ENCODE results near the gene VAMP8.
"Not testable (repeated sequence)": the region's sequence is repeated elsewhere in the genome, so short reads cannot be mapped to it uniquely, and the experiment has no call there.

Gene VAMP8

GRCh38 chr2:85566265-85566664 is 11.1 kb upstream of the VAMP8 start:
- no peak for DNase-seq
- in situ Hi-C loops (cut with MboI; ENCODE audit: low pct_unique_long_range_greater_than_20kb, low sequenced_read_pairs), result no loop called here

GRCh38 chr2:85575739-85576138 is 1.6 kb upstream of the VAMP8 start:
- in situ Hi-C loops (cut with MboI; ENCODE audit: low pct_unique_long_range_greater_than_20kb, low sequenced_read_pairs), result no loop called here
- no peak for DNase-seq

GRCh38 chr2:85577063-85577385 is 362 bp upstream of the VAMP8 start:
- DNase-seq, result no peak
- in situ Hi-C loops (cut with MboI; ENCODE audit: low pct_unique_long_range_greater_than_20kb, low sequenced_read_pairs), result no loop called here

GRCh38 chr2:85578243-85579180 is 1.1 kb downstream of the VAMP8 start:
- in situ Hi-C loops (cut with MboI; ENCODE audit: low pct_unique_long_range_greater_than_20kb, low sequenced_read_pairs), result no loop called here
- DNase-seq, result peak; percentile 85

- in situ Hi-C loops (cut with MboI; ENCODE audit: low pct_unique_long_range_greater_than_20kb, low sequenced_read_pairs), result no loop called here
- peak; percentile 69 for DNase-seq
These were observed 2.0 kb downstream of the VAMP8 start for GRCh38 chr2:85579266-85579935.

- in situ Hi-C loops (cut with MboI; ENCODE audit: low pct_unique_long_range_greater_than_20kb, low sequenced_read_pairs), result no loop called here
- no peak for DNase-seq
These were observed 2.8 kb downstream of the VAMP8 start for GRCh38 chr2:85580206-85580605.

GRCh38 chr2:85582492-85582891 is 5.1 kb downstream of the VAMP8 start:
- in situ Hi-C loops (cut with MboI; ENCODE audit: low pct_unique_long_range_greater_than_20kb, low sequenced_read_pairs), result no loop called here
- no peak for DNase-seq

- in situ Hi-C loops (cut with MboI; ENCODE audit: low pct_unique_long_range_greater_than_20kb, low sequenced_read_pairs), result no loop called here
- no peak for DNase-seq
These were observed 6.4 kb downstream of the VAMP8 start for GRCh38 chr2:85583667-85584353.

GRCh38 chr2:85584354-85584856 is 7.0 kb downstream of the VAMP8 start, which contains the start of gene VAMP5:
Gene VAMP5 (plus strand): TSS chr2:85584431. CDS start chr2:85584491, 60 bp downstream.
- DNase-seq, result no peak
- in situ Hi-C loops (cut with MboI; ENCODE audit: low pct_unique_long_range_greater_than_20kb, low sequenced_read_pairs), result no loop called here

- no peak for DNase-seq
- in situ Hi-C loops (cut with MboI; ENCODE audit: low pct_unique_long_range_greater_than_20kb, low sequenced_read_pairs), result no loop called here
These were observed 7.7 kb downstream of the VAMP8 start for GRCh38 chr2:85584857-85585780.

- in situ Hi-C loops (cut with MboI; ENCODE audit: low pct_unique_long_range_greater_than_20kb, low sequenced_read_pairs), result no loop called here
- DNase-seq, result peak; percentile 42
These were observed 8.4 kb downstream of the VAMP8 start for GRCh38 chr2:85585781-85586105.

GRCh38 chr2:85588236-85588635 is 10.8 kb downstream of the VAMP8 start:
- peak; percentile 70 for DNase-seq
- in situ Hi-C loops (cut with MboI; ENCODE audit: low pct_unique_long_range_greater_than_20kb, low sequenced_read_pairs), result no loop called here

GRCh38 chr2:85588645-85589044 is 11.3 kb downstream of the VAMP8 start:
- no peak for DNase-seq
- in situ Hi-C loops (cut with MboI; ENCODE audit: low pct_unique_long_range_greater_than_20kb, low sequenced_read_pairs), result no loop called here

- no peak for DNase-seq
- in situ Hi-C loops (cut with MboI; ENCODE audit: low pct_unique_long_range_greater_than_20kb, low sequenced_read_pairs), result no loop called here
These were observed 11.8 kb downstream of the VAMP8 start for GRCh38 chr2:85589181-85589580.

GRCh38 chr2:85589982-85590791 is 12.8 kb downstream of the VAMP8 start:
- DNase-seq, result peak; percentile 79
- in situ Hi-C loops (cut with MboI; ENCODE audit: low pct_unique_long_range_greater_than_20kb, low sequenced_read_pairs), result no loop called here

GRCh38 chr2:85590950-85591349 is 13.6 kb downstream of the VAMP8 start:
- no peak for DNase-seq
- in situ Hi-C loops (cut with MboI; ENCODE audit: low pct_unique_long_range_greater_than_20kb, low sequenced_read_pairs), result no loop called here

- in situ Hi-C loops (cut with MboI; ENCODE audit: low pct_unique_long_range_greater_than_20kb, low sequenced_read_pairs), result no loop called here
- DNase-seq, result no peak
These were observed 14.2 kb downstream of the VAMP8 start for GRCh38 chr2:85591563-85591962.

GRCh38 chr2:85592299-85592698 is 14.9 kb downstream of the VAMP8 start:
- DNase-seq; in situ Hi-C loops (cut with MboI; ENCODE audit: low pct_unique_long_range_greater_than_20kb, low sequenced_read_pairs): not testable (repeated sequence)
